Stimulated activated CD4-positive, alpha-beta T cell treated with anti-CD3 and anti-CD28 coated beads, Interleukin-1b, Interleukin-23, amount 100 ng/mL, for 48 hours (primary cell): ENCODE data around the gene PACRGL.
"Not testable (repeated sequence)": the region's sequence is repeated elsewhere in the genome, so short reads cannot be mapped to it uniquely, and the experiment has no call there.

ENCODE experiments used
- DNase-seq: peaks from one replicate; pipeline ENCODE4 v3.0.0-alpha.2; 2020

PACRGL gene

GRCh38 chr4:20724915-20725314 lies 24.7 kb downstream of the PACRGL start:
- no peak for DNase-seq

GRCh38 chr4:20735931-20736330 lies 35.7 kb downstream of the PACRGL start:
- DNase-seq: no peak

GRCh38 chr4:20746000-20746399 lies 45.7 kb downstream of the PACRGL start:
- DNase-seq: not testable (repeated sequence)

GRCh38 chr4:20752641-20753040 lies 52.4 kb downstream of the PACRGL start:
- no peak for DNase-seq

GRCh38 chr4:20754036-20754435 lies 53.8 kb downstream of the PACRGL start:
- no peak for DNase-seq

GRCh38 chr4:20760053-20760452 lies 59.8 kb downstream of the PACRGL start:
- DNase-seq: no peak

GRCh38 chr4:20761382-20761781 lies 61.1 kb downstream of the PACRGL start:
- no peak for DNase-seq

GRCh38 chr4:20761826-20762225 lies 61.6 kb downstream of the PACRGL start:
- DNase-seq: no peak

GRCh38 chr4:20764366-20764992 lies 64.2 kb downstream of the PACRGL start:
- no peak for DNase-seq

GRCh38 chr4:20773144-20773997 lies 73.1 kb downstream of the PACRGL start:
- peak; percentile 10 for DNase-seq

GRCh38 chr4:20778896-20779295 lies 78.6 kb downstream of the PACRGL start:
- DNase-seq: no peak

- DNase-seq: not testable (repeated sequence)
Observed at GRCh38 chr4:20783134-20783533, 82.9 kb downstream of the PACRGL start.

GRCh38 chr4:20787940-20788665 lies 87.8 kb downstream of the PACRGL start:
- DNase-seq: no peak
